Measurements from ENCODE around the gene CNNM2. TPM values are rescaled to one million over a fixed set of nuclear protein-coding genes. Genes with fewer than 3 reads are reported as not detected.
"Not testable (repeated sequence)": the region's sequence is repeated elsewhere in the genome, so short reads cannot be mapped to it uniquely, and the experiment has no call there.

CNNM2 gene
- total RNA-seq, 1 experiment from 2014 or later: 13.9 TPM

DNA sequence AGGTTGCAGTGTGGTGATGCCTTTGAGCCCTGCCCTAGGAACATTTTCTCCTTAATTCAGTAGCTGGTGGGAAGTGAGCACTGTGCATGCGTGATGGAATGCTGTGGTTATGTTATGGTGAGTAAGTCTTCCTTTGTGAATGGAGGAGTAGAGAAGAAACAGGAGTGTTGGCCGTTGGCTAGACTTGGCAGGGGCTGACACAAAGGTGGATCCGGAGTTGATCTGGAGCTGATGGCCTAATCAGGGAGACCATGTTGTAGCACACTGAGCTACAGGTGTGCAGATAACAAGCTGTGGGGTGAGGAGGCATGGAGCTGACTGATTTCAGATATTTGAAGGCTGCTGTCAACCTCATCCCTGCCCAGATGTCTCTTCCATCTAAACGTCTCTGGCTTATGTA, 122.3 kb downstream of the CNNM2 start:
- DNase-seq (ENCODE audit: low spot score): no peak

DNA sequence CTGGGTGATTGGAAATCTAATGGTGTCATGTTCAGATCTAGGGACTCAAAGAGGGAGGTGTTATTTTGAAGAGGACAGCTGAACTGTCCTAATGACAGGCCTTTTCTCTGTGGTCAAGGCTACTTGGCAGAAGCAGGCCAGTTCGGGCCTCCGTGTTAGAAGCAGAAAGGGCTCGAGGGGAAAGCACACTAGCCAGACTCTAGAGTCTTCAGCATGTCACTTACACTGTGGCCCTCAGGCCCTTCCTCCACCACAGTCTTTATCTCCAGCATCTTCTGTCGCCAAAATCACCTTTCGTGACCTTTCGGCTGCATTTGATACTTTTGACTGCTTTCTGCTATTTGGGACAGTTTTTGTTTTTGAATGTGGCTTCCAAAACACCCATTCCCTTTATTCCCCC, 123.3 kb downstream of the CNNM2 start:
- no peak for DNase-seq (ENCODE audit: low spot score)

DNA sequence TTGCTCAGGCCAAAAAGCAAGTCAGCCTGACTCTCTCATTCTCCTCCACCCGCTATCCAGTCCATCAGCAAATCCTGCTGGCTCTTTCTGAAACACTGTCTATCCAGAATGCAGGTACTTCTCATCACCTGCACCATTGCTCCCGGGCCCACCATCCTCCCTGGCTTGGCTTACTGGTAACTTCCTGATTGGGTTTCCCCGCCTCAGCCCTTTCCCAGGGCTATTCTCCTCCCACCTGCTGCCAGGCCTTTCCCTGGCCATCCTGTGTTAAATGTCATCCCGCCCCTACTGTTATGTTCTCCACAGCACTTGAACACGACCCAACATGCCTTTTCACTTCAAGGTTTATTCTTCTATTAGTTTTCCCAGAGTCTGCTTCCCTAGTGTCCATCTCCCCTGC, 124.0 kb downstream of the CNNM2 start:
- DNase-seq (ENCODE audit: low spot score): no peak

DNA sequence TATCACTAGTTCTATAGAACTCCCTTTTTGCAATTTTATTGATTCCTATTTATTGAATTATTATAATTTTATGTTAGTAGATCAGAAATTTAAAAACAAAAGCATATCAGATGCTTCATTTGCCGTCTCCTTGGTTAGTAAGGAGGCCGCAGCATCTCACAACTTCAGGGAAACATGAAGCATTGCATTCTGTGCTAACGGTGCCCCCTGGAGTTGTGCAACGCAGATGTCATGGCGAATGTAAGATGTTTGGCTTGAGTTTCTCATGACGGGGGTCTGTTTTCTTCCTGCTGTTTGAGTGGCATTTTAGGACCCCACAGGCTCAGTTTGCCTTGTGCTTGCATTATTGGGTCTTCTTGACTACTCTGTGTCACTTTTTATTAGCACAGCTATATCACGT, 124.8 kb downstream of the CNNM2 start:
- no peak for DNase-seq (ENCODE audit: low spot score)

DNA sequence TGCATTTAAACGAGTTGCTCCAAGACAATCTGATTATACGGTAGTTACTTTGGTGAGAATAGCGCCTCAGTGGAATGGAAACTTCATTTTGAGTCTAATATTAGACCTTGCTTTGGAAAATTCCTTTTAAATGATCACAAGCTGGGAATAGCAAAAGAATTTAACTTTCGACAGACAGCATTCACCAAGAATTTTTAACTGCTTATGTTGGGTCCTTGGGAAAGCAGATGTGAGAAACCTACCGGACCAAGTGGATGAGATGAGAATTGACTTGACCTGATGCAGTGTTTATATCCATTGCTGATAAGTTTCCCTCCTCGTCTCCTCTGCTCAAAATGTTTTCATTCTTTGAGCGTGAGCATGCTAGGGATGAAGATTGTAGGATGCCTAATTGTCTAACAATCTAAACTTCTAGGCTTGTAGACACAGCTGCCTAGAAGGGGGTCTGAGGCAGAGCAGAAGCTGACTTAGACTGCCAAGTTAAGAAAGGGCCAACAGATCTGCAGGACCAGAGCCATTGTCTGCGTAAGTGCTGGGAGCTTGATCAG, 126.9 kb downstream of the CNNM2 start:
- no peak for DNase-seq (ENCODE audit: low spot score)

DNA sequence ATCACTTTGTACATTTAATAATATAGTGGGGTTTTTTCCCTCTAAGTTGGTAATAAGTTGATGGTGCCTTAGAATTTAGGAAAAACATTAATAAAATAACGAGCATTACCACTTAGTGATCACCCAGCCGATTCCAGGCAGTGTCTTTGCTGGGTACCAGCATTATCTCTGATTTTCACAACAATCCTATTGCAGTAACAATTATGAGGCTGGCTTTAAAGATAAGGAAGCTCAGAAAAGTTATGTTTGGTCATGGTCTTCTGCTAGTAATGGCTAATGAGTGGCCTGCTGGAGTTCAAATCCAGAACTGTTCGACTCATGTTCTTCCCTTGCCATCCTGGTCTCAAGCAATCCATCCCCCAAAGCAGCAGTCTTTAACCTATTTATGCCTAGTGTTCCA, 127.9 kb downstream of the CNNM2 start:
- no peak for DNase-seq (ENCODE audit: low spot score)

DNA sequence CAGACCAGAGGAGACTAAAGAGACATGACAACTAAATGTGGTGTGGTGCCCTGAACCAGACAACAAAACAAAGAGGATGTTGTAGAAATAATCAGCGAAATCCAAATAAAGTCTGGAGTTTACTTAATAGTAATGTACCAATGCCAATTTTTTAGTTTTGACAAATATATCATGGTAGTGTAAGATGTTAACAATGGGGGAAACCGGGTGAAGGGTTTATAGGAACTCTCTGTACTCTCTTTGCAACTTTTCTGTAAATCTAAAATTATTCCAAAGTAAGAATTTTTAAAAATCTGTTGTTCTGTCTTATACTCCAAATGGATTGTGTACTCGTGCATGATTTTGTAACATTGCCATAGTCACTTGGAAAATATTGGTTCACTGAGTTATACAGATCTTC, 129.3 kb downstream of the CNNM2 start:
- DNase-seq (ENCODE audit: low spot score): no peak

DNA sequence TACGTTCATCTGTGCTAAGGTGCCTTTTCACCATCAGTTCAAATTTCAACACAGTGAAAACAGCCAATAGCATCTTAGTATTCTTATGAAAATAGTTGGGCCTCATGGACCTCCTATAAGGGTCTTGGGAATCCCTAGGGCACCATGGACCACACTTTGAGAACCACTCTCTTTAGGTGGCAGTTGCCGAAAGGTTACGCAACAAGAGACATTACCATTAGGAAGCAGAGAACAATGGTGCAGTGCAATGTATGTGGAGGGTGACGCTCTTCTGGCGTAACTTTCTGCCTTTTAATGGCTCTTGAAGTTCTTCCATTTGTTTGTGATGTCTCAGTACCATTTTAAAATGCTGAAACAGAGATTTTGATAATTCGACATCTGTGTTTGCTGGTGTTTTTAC, 131.1 kb downstream of the CNNM2 start:
- no peak for DNase-seq (ENCODE audit: low spot score)

DNA sequence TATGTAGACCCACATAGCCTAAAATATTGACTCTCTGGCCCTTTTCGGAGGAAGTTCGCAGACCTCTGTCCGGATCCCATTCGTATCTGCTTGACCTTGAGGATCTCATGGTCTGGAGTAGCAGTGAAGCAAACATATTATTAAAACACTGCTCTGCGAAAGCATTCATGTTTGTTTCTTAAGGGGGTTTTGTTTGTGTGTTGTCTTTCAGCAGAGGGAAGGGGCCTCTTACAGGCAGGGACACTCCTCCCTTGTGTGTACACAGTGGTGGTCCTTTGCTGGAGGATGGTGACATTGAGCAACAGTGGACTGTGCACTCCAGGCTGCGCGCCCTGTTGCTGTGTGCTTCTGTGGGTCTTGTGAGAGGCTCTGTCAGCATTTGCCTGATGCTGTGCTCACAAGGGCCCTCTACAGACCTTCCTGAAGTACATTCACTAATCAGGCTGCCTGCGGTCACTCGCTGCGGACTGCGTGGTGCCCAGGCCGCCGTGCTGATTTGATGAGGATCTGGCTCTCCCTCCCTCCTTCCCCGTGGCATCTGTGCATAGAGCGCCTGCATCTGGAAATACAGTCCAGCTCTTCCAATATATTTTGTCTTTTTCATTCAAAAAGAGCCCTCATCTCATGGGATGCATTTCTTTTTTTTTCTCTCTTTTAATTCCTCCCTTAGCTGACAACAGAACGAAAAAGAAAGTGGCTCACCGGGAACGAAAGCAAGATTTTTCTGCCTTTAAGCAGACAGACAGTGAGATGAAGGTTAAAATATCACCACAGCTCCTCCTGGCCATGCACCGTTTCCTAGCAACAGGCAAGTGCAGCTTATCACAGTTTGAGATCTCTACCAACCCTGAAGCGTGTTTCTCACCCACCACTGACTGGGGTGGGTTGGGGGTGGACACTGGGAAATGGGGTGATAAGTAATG, 135.8 kb downstream of the CNNM2 start:
- DNase-seq (ENCODE audit: low spot score): peak; percentile 35

DNA sequence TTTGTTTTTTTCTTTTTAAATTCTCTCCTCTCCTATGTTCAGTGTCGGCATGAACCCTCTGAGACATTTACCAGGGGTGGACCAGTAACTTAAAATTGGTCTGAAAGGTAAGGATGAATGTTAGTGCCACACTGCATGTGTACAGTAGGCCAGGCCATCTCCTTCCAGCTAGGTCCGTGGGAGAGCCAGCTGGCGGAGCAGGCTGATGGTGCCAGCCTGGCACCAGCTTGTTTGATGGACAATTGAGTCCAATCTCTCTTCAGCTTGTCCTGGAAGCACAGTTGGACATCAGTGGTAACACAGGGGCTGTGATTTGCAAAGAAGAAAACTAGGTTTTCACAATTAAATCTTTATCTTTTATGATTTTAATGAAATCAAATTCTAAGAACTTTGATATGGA, 136.5 kb downstream of the CNNM2 start:
- no peak for DNase-seq (ENCODE audit: low spot score)

DNA sequence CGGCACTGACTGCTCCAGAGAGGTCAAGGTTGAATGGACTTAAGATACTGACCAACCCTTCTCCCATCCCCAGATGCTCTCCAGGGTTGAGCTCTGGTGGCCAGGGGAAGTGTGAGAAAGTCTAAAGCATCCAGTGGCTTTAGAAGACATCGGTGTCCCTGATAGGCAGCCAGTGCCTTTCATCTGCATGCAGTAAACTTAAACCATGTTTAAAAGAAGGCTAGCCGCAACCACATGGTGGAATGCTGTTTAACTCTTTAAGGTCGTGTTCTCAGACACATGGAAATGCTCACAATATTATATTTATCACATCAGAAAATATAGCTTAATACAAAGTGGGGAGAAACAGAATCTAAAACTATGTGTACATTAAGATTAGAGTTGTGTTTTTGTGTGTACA, 137.0 kb downstream of the CNNM2 start:
- DNase-seq (ENCODE audit: low spot score): no peak

DNA sequence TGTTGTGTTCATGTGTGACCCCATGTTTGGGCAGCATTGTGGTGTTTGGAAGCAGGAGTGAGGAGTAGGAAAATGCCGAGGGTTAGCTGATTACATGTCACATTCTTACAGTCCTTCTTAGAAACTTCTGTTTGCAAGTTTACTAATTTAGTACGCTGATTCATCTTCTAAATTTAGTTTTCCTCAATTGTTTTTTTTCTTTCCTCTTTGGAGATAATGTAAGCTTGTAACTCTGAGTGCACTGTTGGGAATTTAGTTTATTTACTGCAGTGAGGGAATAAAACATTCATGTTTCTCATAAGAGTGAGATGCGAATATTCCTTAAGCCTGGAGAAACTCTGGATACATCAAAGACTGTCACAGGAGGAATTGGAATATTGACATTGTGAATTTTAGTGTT, 139.9 kb downstream of the CNNM2 start:
- no peak for DNase-seq (ENCODE audit: low spot score)

DNA sequence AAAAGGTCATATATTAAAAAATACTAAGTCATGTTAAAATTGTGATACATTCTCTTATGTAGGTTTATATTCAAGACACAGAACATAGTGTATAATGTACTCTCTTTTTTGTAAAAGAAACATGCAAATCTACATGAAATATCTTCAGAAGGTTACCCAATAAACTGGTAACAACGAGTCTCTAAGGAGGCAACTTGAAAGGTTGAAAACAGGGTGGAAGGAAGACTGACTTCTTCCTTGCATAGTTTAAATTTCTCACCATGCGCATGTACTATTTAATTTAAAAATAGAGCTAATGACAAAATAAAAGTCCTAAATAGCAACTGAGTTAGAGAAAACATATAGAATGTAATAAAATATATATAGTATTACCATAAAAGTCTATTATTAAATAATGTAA, 142.5 kb downstream of the CNNM2 start:
- no peak for DNase-seq (ENCODE audit: low spot score)

DNA sequence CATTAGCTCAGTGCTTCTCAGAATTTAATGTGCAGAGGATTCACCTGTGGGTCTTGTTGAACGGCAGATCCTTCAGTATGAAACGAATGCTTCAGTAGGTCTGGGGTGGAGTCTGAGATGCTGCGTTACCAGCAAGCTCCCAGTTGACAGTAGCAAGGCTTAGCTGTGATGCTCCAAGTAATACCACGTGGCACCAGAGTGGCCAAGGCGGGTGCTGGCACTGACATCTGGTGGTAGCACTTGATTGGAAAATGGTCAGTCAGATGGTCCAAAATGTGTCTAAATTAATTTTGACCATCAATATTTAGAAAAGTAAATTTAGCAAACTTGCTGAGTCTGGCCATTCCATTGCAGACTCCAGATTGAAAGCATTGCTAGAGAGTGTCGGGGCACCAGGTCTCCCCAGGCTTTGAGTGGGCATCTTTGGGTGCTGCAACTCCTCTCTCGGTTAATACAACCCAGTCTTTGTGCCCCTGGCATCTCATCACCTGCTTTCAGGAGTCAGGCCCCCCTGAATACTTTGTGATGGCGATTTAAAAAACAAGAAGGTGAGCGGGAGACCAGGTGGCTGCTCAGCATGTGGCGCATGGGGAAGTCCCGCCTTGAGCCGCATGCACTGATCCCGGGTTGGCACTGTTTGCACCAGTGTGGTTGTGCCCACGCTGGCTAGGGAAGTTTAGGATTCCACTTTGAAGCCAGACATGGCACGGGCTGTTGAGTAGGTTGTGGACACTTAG, 144.9 kb downstream of the CNNM2 start:
- DNase-seq (ENCODE audit: low spot score): peak; percentile 53

DNA sequence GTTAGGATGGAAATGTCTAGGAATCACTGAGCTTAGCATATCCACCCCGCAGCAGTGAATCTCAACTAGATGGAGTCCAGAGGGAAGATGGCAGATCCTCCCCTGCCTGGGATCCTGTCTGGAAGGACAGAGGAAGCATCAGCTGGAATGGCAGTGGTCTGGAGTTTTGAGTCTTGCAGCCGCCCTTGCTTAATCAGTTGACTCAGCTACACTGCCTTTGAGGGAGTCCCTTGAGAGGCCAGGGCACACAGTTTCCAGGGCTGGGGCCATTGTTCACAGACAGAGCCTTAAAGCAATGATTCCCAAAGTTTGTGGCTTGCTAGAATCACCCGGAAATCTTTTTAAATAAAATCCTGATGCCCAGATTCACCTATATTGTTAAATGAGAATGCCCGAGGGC, 146.9 kb downstream of the CNNM2 start:
- DNase-seq (ENCODE audit: low spot score): no peak

DNA sequence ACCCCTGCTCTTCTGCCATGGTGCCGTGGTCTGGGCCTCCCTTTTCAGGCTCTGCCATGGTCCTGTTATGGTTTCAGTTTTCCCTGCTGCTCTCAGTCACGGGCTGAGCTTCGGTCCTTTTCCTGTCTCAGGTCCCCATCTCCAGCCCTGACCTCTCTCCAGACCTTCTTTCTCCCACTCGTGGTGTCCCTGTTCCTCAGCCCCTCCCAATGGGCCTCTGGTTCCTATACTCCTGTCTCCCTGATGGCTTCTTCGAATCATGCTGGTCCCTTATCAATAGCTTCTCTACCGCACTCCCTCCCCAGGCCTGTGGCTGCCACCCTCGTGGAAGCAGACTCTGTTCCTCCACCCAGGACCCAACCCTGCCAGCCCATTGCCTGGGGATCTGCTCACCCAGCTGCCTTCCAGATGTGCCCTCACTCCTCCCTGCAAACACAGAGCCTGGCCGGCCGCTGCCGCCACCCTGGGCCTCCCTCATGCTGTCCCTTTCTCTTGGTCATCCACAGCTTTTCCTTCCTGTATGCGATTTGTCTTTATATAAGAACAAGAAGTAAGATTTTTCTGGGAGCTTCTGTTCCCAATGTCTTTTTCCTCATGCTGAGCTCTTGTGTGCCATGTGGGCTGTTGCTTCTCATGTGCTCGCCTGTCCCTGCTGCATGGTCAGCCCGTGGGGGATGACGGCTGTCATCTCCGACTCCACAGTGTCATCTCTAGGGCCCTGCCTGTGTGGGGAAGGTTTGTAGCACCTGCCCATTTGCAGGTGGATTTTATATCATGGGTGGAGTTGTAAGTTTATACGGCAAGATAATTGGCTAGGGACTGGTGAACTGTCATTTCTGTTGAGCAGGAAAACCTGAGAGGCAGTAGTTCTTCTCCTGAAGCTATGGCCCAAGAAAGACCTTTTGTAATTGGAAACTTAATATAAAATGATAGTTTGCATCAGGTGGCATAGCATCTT, 148.3 kb downstream of the CNNM2 start:
- DNase-seq (ENCODE audit: low spot score): no peak

DNA sequence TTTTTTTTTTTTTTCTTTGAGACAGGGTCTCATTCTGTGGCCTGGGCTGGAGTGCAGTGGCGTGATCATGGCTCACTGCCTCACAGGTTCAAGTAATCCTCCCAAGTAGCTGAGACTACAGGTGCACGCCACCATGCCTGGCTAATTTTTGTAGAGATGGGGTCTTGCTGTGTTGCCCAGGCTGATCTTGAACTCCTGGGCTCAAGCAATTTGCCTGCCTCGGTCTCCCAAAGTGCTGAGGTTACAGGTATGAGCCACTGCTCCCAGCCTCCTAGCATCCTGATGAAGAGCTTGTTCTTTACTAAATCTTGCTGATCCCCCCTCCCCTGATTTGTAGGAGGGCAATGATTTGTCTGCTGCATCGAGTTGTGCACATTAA, 149.0 kb downstream of the CNNM2 start:
- DNase-seq (ENCODE audit: low spot score): not testable (repeated sequence)

DNA sequence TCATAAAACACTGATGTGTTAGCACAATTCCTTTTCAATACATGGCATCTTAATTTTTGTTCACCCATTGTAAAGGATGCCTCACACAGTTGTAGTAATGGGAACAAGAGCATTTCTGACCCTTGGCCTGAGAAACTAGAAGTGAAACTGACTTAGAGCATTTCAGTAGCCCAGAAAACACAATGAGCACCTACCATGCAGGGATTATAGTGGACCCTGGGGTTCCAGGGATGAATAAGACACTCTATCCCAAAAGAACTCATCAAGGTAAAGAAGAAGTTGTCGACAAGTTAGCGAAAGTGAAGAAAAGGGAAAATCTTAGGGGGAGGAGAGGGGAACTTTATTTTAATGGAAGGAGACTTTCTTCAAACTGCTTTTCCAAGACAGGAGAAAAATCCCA, 149.4 kb downstream of the CNNM2 start:
- no peak for DNase-seq (ENCODE audit: low spot score)

DNA sequence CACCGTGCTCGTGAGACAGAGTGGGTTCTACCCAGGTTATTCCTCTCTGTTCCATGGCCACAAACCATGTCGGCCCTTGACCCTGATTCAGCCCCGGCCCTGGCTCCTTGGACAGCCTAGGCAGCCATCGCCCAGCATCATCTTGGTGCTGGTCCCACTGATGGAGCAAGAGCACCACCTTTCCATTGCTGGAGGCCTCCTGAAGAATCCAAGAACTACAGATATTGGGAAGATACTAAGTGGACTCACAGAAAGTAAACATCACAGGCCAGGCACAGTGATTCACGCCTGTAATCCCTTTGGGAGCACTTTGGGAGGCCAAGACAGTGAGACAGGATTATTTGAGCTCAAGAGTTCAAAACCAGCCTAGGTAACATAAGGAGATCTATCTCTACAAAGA, 149.9 kb downstream of the CNNM2 start:
- no peak for DNase-seq (ENCODE audit: low spot score)

DNA sequence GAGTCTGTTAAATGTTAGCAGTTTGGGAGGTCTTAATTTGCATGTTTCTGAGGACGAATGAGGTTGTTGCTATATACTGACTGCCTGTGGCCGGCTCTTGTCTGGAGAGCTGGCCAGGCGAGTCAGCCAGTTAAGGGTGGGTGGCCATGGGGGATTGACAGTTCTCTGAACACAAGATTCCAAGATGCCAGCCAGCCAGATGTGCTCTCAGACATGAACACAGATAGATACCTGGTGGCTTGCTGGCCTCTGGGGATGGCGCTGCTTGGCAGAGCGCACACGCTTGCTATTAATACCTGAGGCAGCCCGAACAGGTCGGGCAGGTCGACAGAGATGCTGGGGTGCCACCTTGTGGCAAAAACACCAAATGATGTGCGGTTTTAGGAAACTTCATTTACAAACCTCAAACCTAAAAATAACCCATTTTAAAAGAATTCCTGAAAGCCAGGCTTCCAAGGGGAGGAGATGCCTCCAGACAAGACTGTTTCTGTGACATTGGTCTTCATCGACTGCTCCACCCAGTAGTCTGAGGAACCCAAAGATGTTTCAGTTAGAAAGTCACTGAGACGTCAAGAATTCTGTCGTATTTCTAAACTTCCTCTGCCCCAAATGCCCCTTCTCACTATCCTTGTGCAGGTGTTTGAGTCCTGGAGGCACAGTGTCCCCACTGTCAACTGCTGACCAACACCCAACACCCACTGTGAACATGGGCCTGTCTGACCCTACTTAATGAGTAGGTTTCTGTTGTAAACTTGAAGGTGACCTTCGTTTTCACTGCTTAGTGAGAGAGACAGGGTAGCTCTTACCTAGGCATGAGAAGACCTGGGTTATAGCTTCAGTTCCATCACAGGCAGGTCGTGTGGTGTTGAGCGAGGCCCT, 151.6 kb downstream of the CNNM2 start:
- peak; percentile 77 for DNase-seq (ENCODE audit: low spot score)

DNA sequence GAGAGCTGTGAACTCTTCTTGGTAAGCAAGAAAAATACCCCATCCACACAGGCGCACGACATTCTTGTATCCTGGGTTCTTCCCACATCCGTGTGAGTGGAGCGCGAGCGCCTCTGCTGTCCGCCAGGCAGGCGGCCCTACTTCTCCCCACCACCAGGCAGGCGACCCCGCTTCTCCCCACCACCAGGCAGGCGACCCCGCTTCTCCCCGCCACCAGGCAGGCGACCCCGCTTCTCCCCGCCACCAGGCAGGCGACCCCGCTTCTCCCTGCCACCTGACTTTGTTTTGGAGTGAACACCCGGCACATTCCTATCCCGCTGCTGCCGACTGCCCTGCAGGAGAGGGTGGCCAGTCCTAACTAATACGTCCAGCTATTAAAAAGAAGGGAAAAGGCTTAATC, 154.2 kb downstream of the CNNM2 start:
- no peak for DNase-seq (ENCODE audit: low spot score)

Data from HT-29 (cell line).